Measurements from ENCODE around the gene ETFB.
A peak's percentile ranks its signal among the peaks of the same experiment; 100 is the strongest.

The ETFB gene

DNA sequence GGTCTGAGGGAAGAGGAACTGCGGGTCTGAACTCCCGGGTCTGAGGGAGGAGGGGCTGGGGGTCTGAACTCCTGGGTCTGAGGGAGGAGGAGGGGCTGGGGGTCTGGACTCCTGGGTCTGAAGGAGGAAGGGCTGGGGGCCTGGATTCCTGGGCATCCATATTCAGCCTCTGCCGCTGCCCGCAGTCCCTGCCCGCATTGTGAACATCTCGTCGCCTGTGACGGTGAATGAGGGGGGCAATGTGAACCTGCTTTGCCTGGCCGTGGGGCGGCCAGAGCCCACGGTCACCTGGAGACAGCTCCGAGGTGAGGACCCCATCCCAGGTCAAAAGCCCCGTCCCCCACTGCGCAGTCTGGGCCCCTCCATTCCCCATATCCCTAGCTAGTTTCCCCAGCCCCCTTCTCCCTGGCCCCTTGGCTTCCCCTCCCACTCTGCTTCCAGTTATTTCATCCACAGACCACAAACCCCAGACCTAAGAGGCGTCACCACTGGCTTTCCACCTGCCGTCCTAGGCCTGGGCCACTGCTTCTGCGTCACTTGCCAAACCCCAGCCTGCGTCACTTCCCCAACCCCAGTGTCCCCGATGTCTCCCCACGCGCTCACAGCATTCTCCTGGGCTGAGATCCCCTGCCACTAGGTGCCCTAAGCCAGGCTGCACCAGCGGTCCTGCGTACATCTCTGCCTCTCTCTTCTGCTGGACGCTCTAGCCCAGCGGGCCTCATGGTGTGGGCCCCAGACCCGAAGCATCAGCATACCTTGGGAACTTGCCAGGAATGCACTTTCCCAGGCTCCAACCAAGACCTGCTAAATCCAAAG lies 40.8 kb downstream of the ETFB start:
- no peak for DNase-seq

DNA sequence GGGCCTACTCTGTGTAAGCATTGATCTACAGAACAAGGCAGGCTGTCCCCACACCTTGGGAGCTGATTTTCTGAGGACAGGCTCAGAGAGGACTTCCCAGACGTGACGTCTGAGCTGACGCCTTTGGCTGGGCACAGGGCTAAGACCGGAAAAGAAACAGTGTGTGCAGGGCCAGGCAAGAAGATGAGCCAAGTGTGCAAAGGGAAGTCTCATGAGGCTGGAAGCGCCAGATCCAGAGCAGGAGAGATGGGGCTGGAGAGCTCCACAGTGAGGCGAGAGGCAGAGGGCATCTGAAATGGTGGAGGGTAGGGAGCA lies 42.1 kb downstream of the ETFB start:
- DNase-seq: no peak

GRCh38 chr19:51323481-51324166 lies 42.6 kb downstream of the ETFB start:
- DNase-seq: no peak

DNA sequence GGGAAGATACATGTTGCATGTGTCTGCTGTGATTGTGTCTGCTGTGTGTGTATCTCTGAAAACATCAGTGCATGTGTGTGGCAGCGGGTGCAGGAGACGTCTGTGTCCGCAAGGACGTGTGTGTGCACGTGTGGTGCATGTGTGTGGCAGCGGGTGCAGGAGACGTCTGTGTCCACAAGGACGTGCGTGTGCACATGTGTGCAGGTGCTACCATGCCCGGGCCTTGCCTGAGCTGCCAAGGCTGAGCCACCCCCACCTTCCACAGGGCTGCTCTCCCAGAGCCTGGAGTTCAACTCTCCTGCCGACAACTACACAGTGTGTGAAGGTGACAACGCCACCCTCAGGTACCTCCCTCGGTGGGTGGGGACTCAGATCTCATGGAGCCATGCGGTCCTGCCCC lies 44.4 kb downstream of the ETFB start:
- DNase-seq: no peak

- no peak for DNase-seq
Measured at GRCh38 chr19:51320280-51320657, 45.9 kb downstream of the ETFB start.

GRCh38 chr19:51319649-51320279 lies 46.4 kb downstream of the ETFB start:
- no peak for DNase-seq

- DNase-seq: no peak
Measured at GRCh38 chr19:51318687-51319648, 47.2 kb downstream of the ETFB start.

GRCh38 chr19:51317968-51318367 lies 48.2 kb downstream of the ETFB start:
- no peak for DNase-seq

DNA sequence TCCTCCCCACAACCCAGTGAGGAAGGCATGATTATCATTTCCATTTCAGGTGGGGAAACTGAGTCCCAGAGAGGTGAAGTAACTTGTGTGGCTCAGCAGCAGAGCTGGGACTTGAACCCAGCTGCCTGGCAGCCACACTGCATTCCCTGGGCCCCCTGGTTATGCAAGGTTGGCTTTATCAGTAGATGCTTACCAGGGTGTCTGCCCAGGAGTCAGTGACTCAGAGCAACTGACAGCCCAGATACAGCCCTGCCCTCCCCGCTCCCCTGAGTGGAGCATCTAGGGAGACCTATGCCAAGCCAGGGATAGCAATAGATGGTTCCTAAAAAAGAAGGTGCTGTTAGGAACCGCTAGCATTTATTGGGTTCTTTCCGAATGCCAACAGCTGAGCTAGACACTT lies 48.8 kb downstream of the ETFB start:
- DNase-seq: no peak

DNA sequence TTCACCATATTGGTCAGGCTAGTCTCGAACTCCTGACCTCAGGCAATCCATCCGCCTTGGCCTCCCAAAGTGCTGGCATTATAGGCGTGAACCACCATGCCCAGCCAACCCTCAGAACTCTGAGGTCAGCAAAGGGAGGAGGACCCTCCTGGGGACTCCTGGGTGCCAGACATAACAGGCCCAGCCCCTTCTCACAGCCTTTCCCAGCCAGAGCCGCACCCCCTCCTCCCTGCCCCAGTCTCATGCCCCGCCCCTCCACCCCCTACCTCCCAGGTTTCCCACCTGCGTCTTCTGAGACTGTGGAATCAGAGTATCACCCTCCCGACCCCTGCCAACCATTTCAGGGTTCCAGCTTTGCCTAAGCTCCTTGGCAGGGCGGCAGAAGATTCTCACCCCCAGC lies 49.5 kb downstream of the ETFB start:
- no peak for DNase-seq

DNA sequence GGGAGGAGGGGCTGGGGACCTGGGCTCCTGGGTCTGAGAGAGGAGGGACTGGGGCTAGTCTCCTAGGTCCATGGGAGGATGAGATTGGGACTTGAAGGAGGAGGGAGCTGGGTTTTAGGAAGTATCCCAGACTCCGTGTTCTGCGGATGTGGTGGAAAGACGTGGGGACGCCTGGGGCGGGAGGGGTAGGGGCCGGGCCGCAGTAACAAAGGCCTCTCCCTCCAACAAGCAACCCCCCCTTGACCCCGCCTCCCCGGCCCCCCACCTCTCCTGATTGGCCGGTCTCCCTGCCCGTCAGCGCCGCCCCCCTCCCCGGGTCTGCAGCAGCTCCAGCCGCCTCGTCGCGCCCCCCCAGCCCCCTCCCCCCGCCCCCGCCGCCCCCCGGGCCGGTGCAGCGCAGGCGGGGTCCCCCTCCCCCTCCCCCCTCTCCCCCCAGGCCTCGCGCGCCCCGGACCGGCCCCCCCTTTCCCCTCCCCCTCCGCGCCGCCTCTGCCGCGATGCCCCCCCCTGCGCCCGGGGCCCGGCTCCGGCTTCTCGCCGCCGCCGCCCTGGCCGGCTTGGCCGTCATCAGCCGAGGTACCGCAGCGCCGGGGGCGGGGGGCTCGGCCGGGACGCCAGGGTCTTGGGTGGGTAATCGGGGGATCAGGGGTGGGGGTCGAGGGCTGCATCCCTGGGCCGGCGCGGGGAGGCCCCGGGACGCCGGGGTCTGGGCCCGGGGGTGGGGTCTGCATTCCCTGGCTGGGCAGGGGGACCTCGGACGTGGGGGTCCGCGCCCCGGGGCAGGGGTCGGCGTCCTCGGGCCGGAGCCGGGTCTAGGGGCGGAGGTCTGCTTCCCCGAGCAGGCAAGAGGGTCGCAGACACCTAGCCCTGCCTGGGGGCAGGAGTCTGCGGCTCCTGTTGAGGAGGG lies 54.6 kb downstream of the ETFB start, which contains the start of gene IGLON5:
Gene IGLON5 (plus strand): TSS at position 294 of the 907 bp plus-strand sequence. CDS start 204 bp downstream, at position 498.
- no peak for DNase-seq

GRCh38 chr19:51305479-51305878 lies 60.7 kb downstream of the ETFB start:
- no peak for DNase-seq

DNA sequence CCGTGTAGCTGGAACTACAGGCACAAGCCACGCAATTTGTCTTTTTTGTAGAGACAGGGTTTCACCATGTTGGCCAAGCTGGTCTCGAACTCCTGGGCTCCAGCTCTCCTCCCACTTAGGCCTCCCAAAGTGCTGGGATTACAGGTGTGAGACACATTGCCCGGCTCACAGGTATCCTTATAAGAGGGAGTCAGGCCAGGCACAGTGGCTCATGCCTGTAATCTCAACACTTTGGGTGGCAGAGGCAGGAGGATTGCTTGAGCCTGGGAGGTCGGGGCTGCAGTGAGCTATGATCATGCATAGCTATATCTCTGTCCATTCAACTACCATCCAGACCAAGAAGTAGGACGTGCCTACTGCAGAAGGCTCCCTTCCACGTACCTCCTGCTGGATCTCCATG lies 64.9 kb downstream of the ETFB start:
- no peak for DNase-seq

DNA sequence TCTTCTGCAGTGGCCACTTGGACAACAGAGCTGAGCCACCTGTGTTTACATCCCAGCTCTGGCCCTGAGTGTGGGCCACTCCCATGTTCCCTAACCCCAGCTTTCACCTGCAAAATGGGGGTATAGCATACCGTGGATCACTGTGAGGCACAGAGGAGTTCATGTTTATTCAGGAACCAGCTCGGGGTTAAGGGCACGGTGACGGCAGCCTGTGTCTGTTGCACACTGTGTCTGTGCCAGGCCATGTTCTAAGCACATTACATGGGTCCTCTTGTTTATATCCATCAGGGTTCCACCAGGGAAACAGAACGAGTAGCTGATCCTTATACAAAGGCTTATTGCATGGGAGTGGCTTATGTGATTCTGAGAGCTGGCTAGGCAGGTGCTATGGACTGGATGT lies 68.8 kb downstream of the ETFB start:
- DNase-seq: no peak

- peak in 1 of 2 experiments; percentile 22 for DNase-seq
Measured at GRCh38 chr19:51296336-51297093, 69.7 kb downstream of the ETFB start.

GRCh38 chr19:51295382-51296126 lies 70.6 kb downstream of the ETFB start:
- no peak for DNase-seq

Measured in AML-193 (cell line).